ENCODE data around the gene RECQL5.

GRCh38 chr17:75629157-75629556 is 37.8 kb downstream of the RECQL5 start:
- TF ChIP-seq CTCF (IDR thresholded peaks at IDR 0.05): no peak
- TF ChIP-seq POLR2A (IDR thresholded peaks at IDR 0.05): no peak

Measured in tibial nerve (tissue), 3 donors.